T47D (cell line): ENCODE data around the gene NKTR.

ENCODE experiments used
- DNase-seq, 2 experiments: peaks; one replicate each; pipeline versions ENCODE4 v3.0.0 to v3.0.0-alpha.2; 2011 to 2012; ENCODE audit warnings: low read depth in 1 of 2, low spot score in 1 of 2
- JUND ChIP-seq: IDR thresholded peaks from 2 replicates; pipeline ENCODE4 v1.6.1; 2012; ENCODE audit warnings: low read depth
- in situ Hi-C: cut with HindIII; loops from 2 replicates; pipeline ENCODE4 v1.10.0; 2016; ENCODE audit warnings: low sequenced_read_pairs, low pct_unique_long_range_greater_than_20kb

NKTR gene

GRCh38 chr3:42670051-42670576 lies 69.6 kb downstream of the NKTR start:
- DNase-seq, result no peak
- in situ Hi-C loops, result no loop called here
- TF ChIP-seq JUND, result no peak

GRCh38 chr3:42670670-42671069 lies 70.2 kb downstream of the NKTR start:
- DNase-seq, result no peak
- in situ Hi-C loops, result no loop called here
- TF ChIP-seq JUND, result no peak

GRCh38 chr3:42672515-42672914 lies 72.0 kb downstream of the NKTR start:
- DNase-seq, result no peak
- TF ChIP-seq JUND, result no peak
- in situ Hi-C loops, result no loop called here

GRCh38 chr3:42673082-42673481 lies 72.6 kb downstream of the NKTR start:
- in situ Hi-C loops, result no loop called here
- no peak for DNase-seq
- TF ChIP-seq JUND, result no peak

- no peak for DNase-seq
- in situ Hi-C loops, result no loop called here
- no peak for TF ChIP-seq JUND
Observed at GRCh38 chr3:42674146-42674545, 73.7 kb downstream of the NKTR start.

GRCh38 chr3:42675909-42676308 lies 75.4 kb downstream of the NKTR start:
- no peak for DNase-seq
- no peak for TF ChIP-seq JUND
- in situ Hi-C loops, result no loop called here

- in situ Hi-C loops, result no loop called here
- no peak for TF ChIP-seq JUND
- no peak for DNase-seq
Observed at GRCh38 chr3:42678447-42678846, 78.0 kb downstream of the NKTR start.

- in situ Hi-C loops, result no loop called here
- no peak for DNase-seq
- no peak for TF ChIP-seq JUND
Observed at GRCh38 chr3:42680271-42680670, 79.8 kb downstream of the NKTR start.

- no peak for DNase-seq
- in situ Hi-C loops, result no loop called here
- no peak for TF ChIP-seq JUND
Observed at GRCh38 chr3:42680806-42681205, 80.3 kb downstream of the NKTR start.

GRCh38 chr3:42681361-42682038 lies 81.0 kb downstream of the NKTR start:
- no peak for TF ChIP-seq JUND
- in situ Hi-C loops, result no loop called here
- DNase-seq, result no peak

GRCh38 chr3:42682301-42683070 lies 82.0 kb downstream of the NKTR start:
- in situ Hi-C loops, result no loop called here
- TF ChIP-seq JUND, result no peak
- no peak for DNase-seq

GRCh38 chr3:42683875-42684598 lies 83.6 kb downstream of the NKTR start:
- in situ Hi-C loops, result no loop called here
- no peak for TF ChIP-seq JUND
- DNase-seq, result peak in 1 of 2 experiments; percentile 47
